Panc1 (cell line): Measurements from ENCODE around the gene CALHM6. TPM values are rescaled to one million over a fixed set of nuclear protein-coding genes. Genes with fewer than 3 reads are reported as not detected.

Source experiments
- ATAC-seq: fragments of 200-7000 bp; cut with Tn5 transposase; 2 replicates; pipeline ENCODE4 v1.9.1; 2020; ENCODE audit warnings: mild to moderate bottlenecking, moderate library complexity
- BruUV-seq: library from RNA; stranded (reverse); fragments of 400-500 nt; replicated peaks from 2 replicates; lab custom pipeline; 2021; lab: Mats Ljungman, UMichigan
- CTCF ChIA-PET: fragments of 300-600 bp; sonication (Branson Sonifier 250); formaldehyde crosslinking; loops from one replicate; lab custom pipeline; 2022; ENCODE audit warnings: antibody characterized with exemption; lab: Charles Lee
- POLR2A ChIA-PET: fragments of 300-600 bp; sonication (Branson Sonifier 250); formaldehyde crosslinking; loops from one replicate; lab custom pipeline; 2022; ENCODE audit warnings: antibody characterized with exemption; lab: Charles Lee
- DNase-seq: peaks from one replicate; pipeline ENCODE4 v3.0.0-alpha.2; 2010; ENCODE audit warnings: low read depth, low spot score
- H3K27ac ChIP-seq: 2 replicates; pipeline ENCODE4 v1.5.1; 2011; ENCODE audit warnings: mild to moderate bottlenecking, low read length, inconsistent platforms
- H3K27me3 ChIP-seq: fragments of 200-500 bp; sonication (Bioruptor generic); 2 replicates; pipeline ENCODE4 v1.6.0; 2014; ENCODE audit warnings: low read length, inconsistent platforms; ENCODE audit not compliant: control insufficient read depth, insufficient read depth
- H3K36me3 ChIP-seq: fragments of 200-500 bp; sonication (Bioruptor generic); 2 replicates; pipeline ENCODE4 v1.5.1; 2014; ENCODE audit warnings: inconsistent platforms, mild to moderate bottlenecking, low read length, moderate library complexity; ENCODE audit not compliant: control insufficient read depth, insufficient read depth
- H3K4me1 ChIP-seq: 2 replicates; pipeline ENCODE4 v1.5.1; 2011; ENCODE audit warnings: inconsistent platforms, mild to moderate bottlenecking, low read length, moderate library complexity; ENCODE audit not compliant: control insufficient read depth, insufficient read depth
- H3K4me3 ChIP-seq, 2 experiments: 2 replicates each; pipeline ENCODE4 v1.5.1; 2011 to 2012; ENCODE audit warnings: low read depth in 2 of 2, low read length in 2 of 2, mild to moderate bottlenecking in 2 of 2, inconsistent platforms in 1 of 2, moderate library complexity in 1 of 2
- H3K9me3 ChIP-seq: fragments of 200-500 bp; sonication (Bioruptor generic); 2 replicates; pipeline ENCODE4 v1.5.1; 2014; ENCODE audit warnings: low read depth, mild to moderate bottlenecking, inconsistent platforms, low read length, moderate library complexity; ENCODE audit not compliant: control insufficient read depth, insufficient read depth
- POLR2AphosphoS5 ChIP-seq: IDR thresholded peaks from 2 replicates; pipeline ENCODE4 v1.6.1; 2012; ENCODE audit warnings: mild to moderate bottlenecking, low read depth, low read length, moderate library complexity
- SIN3A ChIP-seq: IDR thresholded peaks from 2 replicates; pipeline ENCODE4 v1.6.1; 2012; ENCODE audit warnings: low read depth, mild to moderate bottlenecking, low read length, moderate library complexity, borderline replicate concordance; ENCODE audit not compliant: insufficient read depth
- TCF7L2 ChIP-seq: IDR thresholded peaks from 2 replicates; pipeline ENCODE4 v1.6.1; 2011; ENCODE audit warnings: mild to moderate bottlenecking, low read depth, low read length, inconsistent platforms
- in situ Hi-C: cut with HindIII; loops from 2 replicates; pipeline ENCODE4 v1.10.0; 2016; ENCODE audit warnings: low sequenced_read_pairs, low pct_unique_long_range_greater_than_20kb
- intact Hi-C: fragments of 100-400 bp; cut with micrococcal nuclease; formaldehyde crosslinking; loops from one replicate; pipeline ENCODE4 v1.10.0; 2022; ENCODE audit not compliant: unreplicated experiment
- total RNA-seq: library from RNA; stranded (reverse); gene quantifications from one replicate; pipeline ENCODE4 v1.2.1, GENCODE V29; 2021; ENCODE audit not compliant: unreplicated experiment
- TF ChIP-seq, protein P1 (sequence below): fragments of 450-650 bp; IDR thresholded peaks from 2 replicates; pipeline ENCODE4 v1.5.1; 2017; ENCODE audit warnings: mild to moderate bottlenecking
- TF ChIP-seq, protein P2 (sequence below), 2 experiments: IDR thresholded peaks; 2 replicates each; pipeline ENCODE4 v1.6.1; 2011 to 2012; ENCODE audit warnings: low read depth in 2 of 2, control low read depth in 1 of 2, low read length in 1 of 2, mild to moderate bottlenecking in 1 of 2, moderate library complexity in 1 of 2; ENCODE audit not compliant: insufficient read depth in 1 of 2

The CALHM6 gene
- total RNA-seq, 1 experiment from 2014 or later: not detected

DNA sequence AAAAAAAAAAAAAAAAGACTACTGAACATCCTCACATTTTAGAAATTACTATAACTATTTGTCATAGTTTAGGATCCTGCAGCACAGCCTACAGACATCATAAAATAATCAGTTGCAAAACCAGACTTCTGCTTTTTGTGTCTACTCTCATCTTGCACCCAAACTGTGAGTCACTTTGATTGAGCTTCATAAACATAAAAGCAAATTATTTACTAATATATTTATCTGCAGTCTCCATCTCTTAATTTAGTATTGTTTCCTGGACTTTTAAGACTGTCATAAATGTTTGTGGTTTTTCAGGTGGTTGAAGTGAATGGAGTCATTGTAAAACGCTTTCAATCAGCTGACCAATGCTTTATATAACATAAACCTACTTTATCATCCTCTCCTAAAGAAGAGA, 14.8 kb upstream of the CALHM6 start:
- BruUV-seq: no TSS peak
- Histone ChIP-seq H3K36me3 (no peaks in the 10 kb centered on the region), H3K9me3 (no peaks in the 10 kb centered on the region), H3K4me1 (no peaks in the 10 kb centered on the region), H3K27ac (no peak overlapping the region), H3K4me3 (no peak overlapping the region), H3K27me3 (no peaks in the 10 kb centered on the region; the same call in 1 of the 2 replicates)
- ChIA-PET CTCF (no interaction called here), POLR2A (interaction anchor here (0.6 kb wide), 1 partner anchor 1621 kb away, joined by 5 read pairs; no protein-coding TSS in a partner anchor)
- DNase-seq (no peak), ATAC-seq (no peak)
- intact Hi-C loops: no loop called here
- in situ Hi-C loops: no loop called here
- no peak for TF ChIP-seq TCF7L2

DNA sequence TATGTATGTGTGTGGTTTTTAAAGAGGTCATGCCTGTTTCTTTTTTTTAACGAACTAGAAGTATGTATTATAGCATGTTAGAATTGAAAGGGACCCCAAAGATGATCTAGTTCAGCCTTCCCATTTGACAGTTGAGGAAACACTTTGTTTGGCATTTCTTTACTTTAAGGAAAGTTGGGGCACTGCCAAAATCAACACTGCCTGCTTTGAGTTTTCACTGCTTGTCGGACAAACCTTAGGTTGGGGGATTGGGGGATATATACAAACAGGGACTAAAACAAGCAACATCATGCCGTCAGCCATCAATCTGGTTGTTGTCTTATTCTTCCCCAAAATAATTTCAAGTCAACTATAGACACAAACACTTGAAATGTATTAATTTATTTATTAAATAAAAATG, 14.1 kb upstream of the CALHM6 start:
- Histone ChIP-seq H3K36me3 (no peaks in the 10 kb centered on the region), H3K4me3 (no peak overlapping the region), H3K9me3 (no peaks in the 10 kb centered on the region), H3K4me1 (no peaks in the 10 kb centered on the region), H3K27me3 (no peaks in the 10 kb centered on the region), H3K27ac (no peak overlapping the region)
- POLR2A ChIA-PET: no interaction called here
- no peak for ATAC-seq
- CTCF ChIA-PET: no interaction called here
- intact Hi-C loops: no loop called here
- no TSS peak for BruUV-seq
- no peak for DNase-seq
- in situ Hi-C loops: no loop called here
- TF ChIP-seq, protein P1, sequence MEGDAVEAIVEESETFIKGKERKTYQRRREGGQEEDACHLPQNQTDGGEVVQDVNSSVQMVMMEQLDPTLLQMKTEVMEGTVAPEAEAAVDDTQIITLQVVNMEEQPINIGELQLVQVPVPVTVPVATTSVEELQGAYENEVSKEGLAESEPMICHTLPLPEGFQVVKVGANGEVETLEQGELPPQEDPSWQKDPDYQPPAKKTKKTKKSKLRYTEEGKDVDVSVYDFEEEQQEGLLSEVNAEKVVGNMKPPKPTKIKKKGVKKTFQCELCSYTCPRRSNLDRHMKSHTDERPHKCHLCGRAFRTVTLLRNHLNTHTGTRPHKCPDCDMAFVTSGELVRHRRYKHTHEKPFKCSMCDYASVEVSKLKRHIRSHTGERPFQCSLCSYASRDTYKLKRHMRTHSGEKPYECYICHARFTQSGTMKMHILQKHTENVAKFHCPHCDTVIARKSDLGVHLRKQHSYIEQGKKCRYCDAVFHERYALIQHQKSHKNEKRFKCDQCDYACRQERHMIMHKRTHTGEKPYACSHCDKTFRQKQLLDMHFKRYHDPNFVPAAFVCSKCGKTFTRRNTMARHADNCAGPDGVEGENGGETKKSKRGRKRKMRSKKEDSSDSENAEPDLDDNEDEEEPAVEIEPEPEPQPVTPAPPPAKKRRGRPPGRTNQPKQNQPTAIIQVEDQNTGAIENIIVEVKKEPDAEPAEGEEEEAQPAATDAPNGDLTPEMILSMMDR: no peak
- TF ChIP-seq SIN3A (no peak), POLR2AphosphoS5 (no peak), TCF7L2 (no peak)
- TF ChIP-seq, protein P2, sequence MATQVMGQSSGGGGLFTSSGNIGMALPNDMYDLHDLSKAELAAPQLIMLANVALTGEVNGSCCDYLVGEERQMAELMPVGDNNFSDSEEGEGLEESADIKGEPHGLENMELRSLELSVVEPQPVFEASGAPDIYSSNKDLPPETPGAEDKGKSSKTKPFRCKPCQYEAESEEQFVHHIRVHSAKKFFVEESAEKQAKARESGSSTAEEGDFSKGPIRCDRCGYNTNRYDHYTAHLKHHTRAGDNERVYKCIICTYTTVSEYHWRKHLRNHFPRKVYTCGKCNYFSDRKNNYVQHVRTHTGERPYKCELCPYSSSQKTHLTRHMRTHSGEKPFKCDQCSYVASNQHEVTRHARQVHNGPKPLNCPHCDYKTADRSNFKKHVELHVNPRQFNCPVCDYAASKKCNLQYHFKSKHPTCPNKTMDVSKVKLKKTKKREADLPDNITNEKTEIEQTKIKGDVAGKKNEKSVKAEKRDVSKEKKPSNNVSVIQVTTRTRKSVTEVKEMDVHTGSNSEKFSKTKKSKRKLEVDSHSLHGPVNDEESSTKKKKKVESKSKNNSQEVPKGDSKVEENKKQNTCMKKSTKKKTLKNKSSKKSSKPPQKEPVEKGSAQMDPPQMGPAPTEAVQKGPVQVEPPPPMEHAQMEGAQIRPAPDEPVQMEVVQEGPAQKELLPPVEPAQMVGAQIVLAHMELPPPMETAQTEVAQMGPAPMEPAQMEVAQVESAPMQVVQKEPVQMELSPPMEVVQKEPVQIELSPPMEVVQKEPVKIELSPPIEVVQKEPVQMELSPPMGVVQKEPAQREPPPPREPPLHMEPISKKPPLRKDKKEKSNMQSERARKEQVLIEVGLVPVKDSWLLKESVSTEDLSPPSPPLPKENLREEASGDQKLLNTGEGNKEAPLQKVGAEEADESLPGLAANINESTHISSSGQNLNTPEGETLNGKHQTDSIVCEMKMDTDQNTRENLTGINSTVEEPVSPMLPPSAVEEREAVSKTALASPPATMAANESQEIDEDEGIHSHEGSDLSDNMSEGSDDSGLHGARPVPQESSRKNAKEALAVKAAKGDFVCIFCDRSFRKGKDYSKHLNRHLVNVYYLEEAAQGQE (IDR thresholded peaks at IDR 0.05; ENCODE audit: insufficient read depth in 1 of 2, low read depth in 2 of 2, low read length in 1 of 2): no peak

DNA sequence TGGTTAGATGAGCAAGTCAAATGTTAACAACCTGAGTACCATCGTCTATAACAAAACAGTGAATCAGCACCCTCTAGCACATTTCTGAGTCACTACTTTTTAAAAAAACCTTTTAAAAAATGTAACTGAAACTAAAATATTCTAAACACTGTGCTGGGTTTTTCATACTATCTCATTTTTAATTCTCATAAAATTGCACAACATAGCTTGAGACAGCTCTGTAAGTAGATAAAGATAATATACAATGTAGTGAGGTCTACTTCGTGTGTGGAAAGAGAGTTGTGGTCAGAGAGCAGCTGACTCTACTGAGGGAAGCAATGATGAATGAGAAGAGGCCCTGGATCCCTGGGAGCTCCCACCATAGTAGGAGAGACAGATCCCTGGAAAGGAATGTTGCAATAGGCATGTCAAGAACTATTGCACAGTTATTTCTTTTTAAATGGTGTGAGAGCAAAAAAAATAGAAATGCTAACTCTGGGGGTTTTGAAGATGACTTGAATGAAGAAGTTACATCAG, 13.6 kb upstream of the CALHM6 start:
- intact Hi-C loops: no loop called here
- H3K27ac ChIP-seq: no peak overlapping the region
- BruUV-seq: no TSS peak
- ChIA-PET CTCF (no interaction called here), POLR2A (no interaction called here)
- no peak for DNase-seq
- H3K4me3 ChIP-seq: no peak overlapping the region
- no peak for TF ChIP-seq POLR2AphosphoS5
- TF ChIP-seq, protein P2 (IDR thresholded peaks at IDR 0.05; ENCODE audit: insufficient read depth in 1 of 2, low read depth in 2 of 2, low read length in 1 of 2): no peak
- TF ChIP-seq, protein P1: no peak
- TF ChIP-seq SIN3A: no peak
- no peak for TF ChIP-seq TCF7L2
- ATAC-seq: no peak
- H3K9me3 ChIP-seq: no peaks in the 10 kb centered on the region
- H3K27me3 ChIP-seq: 0 out of 2 replicates have a peak, but pooled peaks cover 2% of the 10 kb centered on the region
- in situ Hi-C loops: no loop called here
- no peaks in the 10 kb centered on the region for H3K36me3 ChIP-seq
- no peaks in the 10 kb centered on the region for H3K4me1 ChIP-seq
